Right lobe of liver (tissue), 6 donors: ENCODE results near the gene FBXL19. TPM values are rescaled to one million over a fixed set of nuclear protein-coding genes. Genes with fewer than 3 reads are reported as not detected.
A peak's percentile ranks its signal among the peaks of the same experiment; 100 is the strongest.

Experiments used
- ATAC-seq, 4 donors: fragments of 200-7000 bp; cut with Tn5 transposase; one replicate each; pipeline ENCODE4 v1.9.1; 2020; ENCODE audit warnings: mild to moderate bottlenecking in 4 of 4, moderate library complexity in 4 of 4
- DNase-seq, 3 donors: peaks; one replicate each; pipeline ENCODE4 v3.0.0-alpha.2; 2020
- H3K27ac ChIP-seq, 3 donors: fragments of 200-600 bp; one replicate each; pipeline ENCODE4 v1.8.0; 2022
- H3K27me3 ChIP-seq, 2 donors: fragments of 200-600 bp; one replicate each; pipeline ENCODE4 v1.8.0; 2022
- H3K36me3 ChIP-seq, 4 donors: fragments of 200-600 bp; sonication (generic) in 1 of 4; one replicate each; pipeline versions ENCODE4 v1.5.1 to v1.8.0; 2017 to 2022; ENCODE audit warnings: control low read depth in 1 of 4
- H3K4me1 ChIP-seq, 4 donors: fragments of 200-600 bp; sonication (generic) in 1 of 4; one replicate each; pipeline versions ENCODE4 v1.5.1 to v1.8.0; 2017 to 2022; ENCODE audit warnings: control low read depth in 1 of 4
- H3K4me3 ChIP-seq, 3 donors: fragments of 200-600 bp; one replicate each; pipeline ENCODE4 v1.8.0; 2022
- H3K9me3 ChIP-seq, 4 donors: fragments of 200-600 bp; sonication (generic) in 1 of 4; one replicate each; pipeline versions ENCODE4 v1.5.1 to v1.8.0; 2017 to 2022; ENCODE audit warnings: control low read depth in 1 of 4
- POLR2A ChIP-seq: fragments of 450-650 bp; IDR thresholded peaks from one replicate; pipeline ENCODE4 v1.6.1; 2017; ENCODE audit warnings: antibody characterized with exemption, mild to moderate bottlenecking
- WGBS: methylation state at CpG from one replicate; pipeline ENCODE4 v1.1.6; 2018; ENCODE audit warnings: low coverage, low lambda C conversion rate; ENCODE audit not compliant: insufficient coverage; ENCODE audit errors: missing lambda C conversion rate; 5-methylcytosine and 5-hydroxymethylcytosine counted together
- intact Hi-C, 2 donors: fragments of 100-400 bp; cut with DNase I; formaldehyde crosslinking; loops; one replicate each; pipeline versions ENCODE4 v1.11.2 to v1.14.1; 2022
- total RNA-seq, 6 experiments: library from RNA; depleted of rRNA in 2 of 6; stranded (reverse); fragments of >200 nt in 2 of 6; fragmentation: NEBNext Ultra II Directional in 3 of 6; extraction: Animal tissue kit (Norgen Biotek cat#: 25700) in 3 of 6; gene quantifications; one replicate each; pipeline versions ENCODE4 v1.1.0 to v1.2.4, GENCODE V29; 2016 to 2023
- TF ChIP-seq, protein P1 (sequence below), 4 donors: fragments of 200-600 bp in 3 of 4; fragments of 450-650 bp in 1 of 4; IDR thresholded peaks; one replicate each; pipeline versions ENCODE4 v1.5.1 to v1.8.0; 2016 to 2022; ENCODE audit warnings: antibody characterized with exemption in 4 of 4, mild to moderate bottlenecking in 2 of 4
- donor health status: DM: no; HTN: yes; CAD: no.
- donor health status: DM: no; HTN: no; CAD: no.
- donor health status: DM: no; HTN: no; CAD: no.
- donor health status: DM: no; HTN: yes; CAD: no.
- donor health status: DM: no; HTN: yes; CAD: no.

FBXL19 gene
- total RNA-seq, 6 experiments from 2014 or later = 2.8 to 8.0 (median 3.4) TPM

DNA sequence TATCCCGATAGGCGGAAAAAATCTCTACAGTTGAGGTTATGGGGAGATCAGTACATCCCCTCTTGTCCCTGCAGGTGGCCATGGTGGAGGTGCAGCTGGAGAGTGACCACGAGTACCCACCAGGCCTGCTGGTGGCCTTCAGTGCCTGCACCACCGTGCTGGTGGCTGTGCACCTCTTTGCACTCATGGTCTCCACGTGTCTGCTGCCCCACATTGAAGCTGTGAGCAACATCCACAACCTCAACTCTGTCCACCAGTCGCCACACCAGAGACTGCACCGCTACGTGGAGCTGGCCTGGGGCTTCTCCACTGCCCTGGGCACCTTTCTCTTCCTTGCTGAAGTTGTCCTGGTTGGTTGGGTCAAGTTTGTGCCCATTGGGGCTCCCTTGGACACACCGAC, 29.7 kb downstream of the FBXL19 start:
- ATAC-seq = no peak
- Histone ChIP-seq H3K27ac (peak overlapping the region in 1 of 3 donors; percentile 96), H3K27me3 (no peaks in the 10 kb centered on the region), H3K4me1 (peaks cover 0 to 65% (median 25%) of the 10 kb centered on the region in 4 donors), H3K4me3 (no peak overlapping the region), H3K36me3 (no peaks in the 10 kb centered on the region), H3K9me3 (no peaks in the 10 kb centered on the region)
- no peak for DNase-seq
- intact Hi-C loops = no loop called here
- TF ChIP-seq POLR2A = no peak
- TF ChIP-seq, protein P1, sequence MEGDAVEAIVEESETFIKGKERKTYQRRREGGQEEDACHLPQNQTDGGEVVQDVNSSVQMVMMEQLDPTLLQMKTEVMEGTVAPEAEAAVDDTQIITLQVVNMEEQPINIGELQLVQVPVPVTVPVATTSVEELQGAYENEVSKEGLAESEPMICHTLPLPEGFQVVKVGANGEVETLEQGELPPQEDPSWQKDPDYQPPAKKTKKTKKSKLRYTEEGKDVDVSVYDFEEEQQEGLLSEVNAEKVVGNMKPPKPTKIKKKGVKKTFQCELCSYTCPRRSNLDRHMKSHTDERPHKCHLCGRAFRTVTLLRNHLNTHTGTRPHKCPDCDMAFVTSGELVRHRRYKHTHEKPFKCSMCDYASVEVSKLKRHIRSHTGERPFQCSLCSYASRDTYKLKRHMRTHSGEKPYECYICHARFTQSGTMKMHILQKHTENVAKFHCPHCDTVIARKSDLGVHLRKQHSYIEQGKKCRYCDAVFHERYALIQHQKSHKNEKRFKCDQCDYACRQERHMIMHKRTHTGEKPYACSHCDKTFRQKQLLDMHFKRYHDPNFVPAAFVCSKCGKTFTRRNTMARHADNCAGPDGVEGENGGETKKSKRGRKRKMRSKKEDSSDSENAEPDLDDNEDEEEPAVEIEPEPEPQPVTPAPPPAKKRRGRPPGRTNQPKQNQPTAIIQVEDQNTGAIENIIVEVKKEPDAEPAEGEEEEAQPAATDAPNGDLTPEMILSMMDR (IDR thresholded peaks at IDR 0.05) = no peak
- WGBS = 92% methylated on average over 3 of the region's 9 CpGs

DNA sequence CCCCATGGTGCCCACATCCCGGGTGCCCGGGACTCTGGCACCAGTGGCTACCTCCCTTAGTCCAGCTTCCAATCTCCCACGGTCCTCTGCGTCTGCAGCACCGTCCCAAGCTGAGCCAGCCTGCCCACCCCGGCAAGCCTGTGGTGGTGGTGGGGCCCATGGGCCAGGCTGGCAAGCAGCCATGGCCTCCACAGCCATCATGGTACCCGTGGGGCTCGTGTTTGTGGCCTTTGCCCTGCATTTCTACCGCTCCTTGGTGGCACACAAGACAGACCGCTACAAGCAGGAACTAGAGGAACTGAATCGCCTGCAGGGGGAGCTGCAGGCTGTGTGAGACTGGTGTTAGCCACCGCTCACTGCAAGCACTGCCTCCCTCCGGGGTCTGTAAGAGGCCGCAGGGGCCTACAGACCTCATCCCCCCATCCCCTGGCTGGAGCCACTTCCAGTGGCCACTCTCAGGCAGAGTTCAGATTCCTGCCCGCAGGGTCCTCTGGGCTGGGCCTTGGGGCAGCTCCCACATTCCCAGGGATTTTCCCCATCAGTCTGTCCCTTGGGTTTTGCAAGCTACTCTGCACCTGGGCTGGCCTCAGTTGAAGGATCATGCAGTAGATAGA, 30.2 kb downstream of the FBXL19 start:
- DNase-seq (peak in 1 of 3 donors; percentile 41), ATAC-seq (no peak)
- H3K27ac ChIP-seq = peak overlapping the region in 1 of 3 donors; percentile 96
- H3K4me1 ChIP-seq = peaks cover 0 to 66% (median 26%) of the 10 kb centered on the region in 4 donors
- no peaks in the 10 kb centered on the region for H3K36me3 ChIP-seq
- WGBS = 38% methylated on average over 5 of the region's 15 CpGs
- H3K4me3 ChIP-seq = no peak overlapping the region
- no peaks in the 10 kb centered on the region for H3K27me3 ChIP-seq
- TF ChIP-seq POLR2A = no peak
- TF ChIP-seq, protein P1 (IDR thresholded peaks at IDR 0.05) = peak; percentile 28 to 51 (median 38)
- intact Hi-C loops = no loop called here
- no peaks in the 10 kb centered on the region for H3K9me3 ChIP-seq

DNA sequence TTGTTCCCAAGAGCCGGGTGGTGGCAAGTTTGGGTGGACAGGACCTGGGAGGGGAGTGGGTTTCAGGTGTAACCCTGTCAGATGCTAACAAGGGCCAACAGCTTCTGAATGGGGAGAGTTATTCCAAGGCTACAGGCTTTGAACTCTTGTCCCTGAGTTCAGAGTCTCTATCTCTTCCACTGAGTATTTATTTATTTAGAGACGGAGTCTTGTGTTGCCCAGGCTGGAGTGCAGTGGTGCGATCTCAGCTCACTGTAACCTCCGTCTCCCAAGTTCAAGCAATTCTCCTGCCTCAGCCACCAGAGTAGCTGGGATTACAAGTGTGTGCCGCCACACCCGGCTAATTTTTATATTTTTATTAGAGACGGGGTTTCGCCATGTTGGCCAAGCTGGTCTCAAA, 31.6 kb downstream of the FBXL19 start:
- peak in 2 of 4 donors; percentile 1 to 2 for ATAC-seq
- DNase-seq = no peak
- intact Hi-C loops = no loop called here
- Histone ChIP-seq H3K4me3 (no peak overlapping the region), H3K27me3 (no peaks in the 10 kb centered on the region), H3K9me3 (no peaks in the 10 kb centered on the region), H3K27ac (peak overlapping the region in 2 of 3 donors; percentile 18 to 96), H3K36me3 (peaks cover 0 to 9% (median under 1%) of the 10 kb centered on the region in 4 donors), H3K4me1 (peaks cover 0 to 75% (median 28%) of the 10 kb centered on the region in 4 donors)
- TF ChIP-seq, protein P1 (IDR thresholded peaks at IDR 0.05) = no peak
- no peak for TF ChIP-seq POLR2A
- 27% methylated on average over 7 of the region's 8 CpGs for WGBS

DNA sequence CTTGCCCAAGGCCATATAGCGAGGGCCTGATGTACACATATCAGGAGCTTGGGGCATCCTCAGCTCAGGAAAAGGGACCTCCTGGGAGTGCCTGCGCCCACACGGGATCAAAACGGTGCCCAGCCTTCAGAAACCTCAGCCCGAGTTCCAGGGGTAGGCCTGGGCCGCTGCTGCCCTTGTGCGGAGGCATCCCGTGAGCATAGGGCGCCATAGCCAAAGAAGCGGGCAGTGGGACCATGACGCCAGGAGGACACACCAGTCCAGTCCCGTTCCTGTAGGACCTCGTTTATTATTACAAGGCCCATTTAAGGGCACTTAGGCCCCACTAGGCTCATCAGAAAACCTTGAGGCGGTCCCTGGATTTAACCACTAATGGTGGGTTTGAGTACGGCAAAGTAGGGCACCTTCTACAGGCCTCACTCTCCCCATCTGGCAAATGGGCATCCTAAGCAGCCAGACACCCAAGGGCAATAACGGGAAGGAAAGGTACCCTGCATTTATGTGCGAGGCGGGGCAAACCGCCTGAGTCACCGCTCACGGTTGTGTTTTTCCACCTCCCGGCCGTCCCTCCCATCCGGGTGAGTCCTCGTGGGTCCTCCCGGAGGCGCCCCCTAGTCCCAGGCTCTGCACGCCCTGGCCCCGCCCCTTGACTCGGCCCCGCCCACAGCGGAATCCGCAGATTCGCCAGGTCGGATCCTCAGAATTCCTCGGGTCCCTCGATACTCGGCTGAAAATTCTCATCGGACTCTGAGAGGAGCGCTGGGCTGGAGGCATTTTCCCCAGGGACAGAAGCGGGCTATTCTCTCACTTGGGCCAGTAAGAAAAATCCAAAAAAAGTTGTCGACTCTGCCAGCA, 33.5 kb downstream of the FBXL19 start:
- Histone ChIP-seq H3K9me3 (no peaks in the 10 kb centered on the region), H3K4me1 (peaks cover 0 to 59% (median 21%) of the 10 kb centered on the region in 4 donors), H3K27me3 (no peaks in the 10 kb centered on the region), H3K4me3 (peak overlapping the region; percentile 64 to 87 (median 84)), H3K36me3 (peaks cover 0 to 27% (median 12%) of the 10 kb centered on the region in 4 donors), H3K27ac (peak overlapping the region; percentile 94 to 99 (median 98))
- ATAC-seq (peak; percentile 67 to 73 (median 72)), DNase-seq (peak; percentile 85 to 87 (median 86))
- no peak for TF ChIP-seq POLR2A
- TF ChIP-seq, protein P1 (IDR thresholded peaks at IDR 0.05) = peak in 1 of 4 donors; percentile 21
- WGBS = 29% methylated on average over 16 of the region's 42 CpGs
- intact Hi-C loops = no loop called here
